GM12872 (cell line): ENCODE data around the gene DTD1.
A peak's percentile ranks its signal among the peaks of the same experiment; 100 is the strongest.

Experiments
- CTCF ChIP-seq: IDR thresholded peaks from 3 replicates; pipeline ENCODE4 v1.5.1; 2011; ENCODE audit warnings: low read depth, mild to moderate bottlenecking, low read length, moderate library complexity; ENCODE audit not compliant: insufficient read depth

Gene DTD1

GRCh38 chr20:18632196-18632789 lies 44.4 kb downstream of the DTD1 start:
- peak; percentile 95 for TF ChIP-seq CTCF

- no peak for TF ChIP-seq CTCF
These were observed 45.6 kb downstream of the DTD1 start for GRCh38 chr20:18633411-18633810.

GRCh38 chr20:18634501-18634900 lies 46.6 kb downstream of the DTD1 start:
- no peak for TF ChIP-seq CTCF

GRCh38 chr20:18635380-18635779 lies 47.5 kb downstream of the DTD1 start:
- no peak for TF ChIP-seq CTCF

- TF ChIP-seq CTCF = no peak
These were observed 49.4 kb downstream of the DTD1 start for GRCh38 chr20:18637224-18637623.

- TF ChIP-seq CTCF = no peak
These were observed 50.9 kb downstream of the DTD1 start for GRCh38 chr20:18638768-18639167.

- no peak for TF ChIP-seq CTCF
These were observed 51.7 kb downstream of the DTD1 start for GRCh38 chr20:18639501-18639979.
